GM18867 (cell line): ENCODE results near the gene DIS3L2.

ENCODE experiments used
- ATAC-seq: cut with Tn5 transposase; IDR thresholded peaks from one replicate; pipeline ENCODE4 v1.9.1; 2021; ENCODE audit warnings: mild to moderate bottlenecking, moderate library complexity; ENCODE audit not compliant: unreplicated experiment

DIS3L2 gene, protein sequence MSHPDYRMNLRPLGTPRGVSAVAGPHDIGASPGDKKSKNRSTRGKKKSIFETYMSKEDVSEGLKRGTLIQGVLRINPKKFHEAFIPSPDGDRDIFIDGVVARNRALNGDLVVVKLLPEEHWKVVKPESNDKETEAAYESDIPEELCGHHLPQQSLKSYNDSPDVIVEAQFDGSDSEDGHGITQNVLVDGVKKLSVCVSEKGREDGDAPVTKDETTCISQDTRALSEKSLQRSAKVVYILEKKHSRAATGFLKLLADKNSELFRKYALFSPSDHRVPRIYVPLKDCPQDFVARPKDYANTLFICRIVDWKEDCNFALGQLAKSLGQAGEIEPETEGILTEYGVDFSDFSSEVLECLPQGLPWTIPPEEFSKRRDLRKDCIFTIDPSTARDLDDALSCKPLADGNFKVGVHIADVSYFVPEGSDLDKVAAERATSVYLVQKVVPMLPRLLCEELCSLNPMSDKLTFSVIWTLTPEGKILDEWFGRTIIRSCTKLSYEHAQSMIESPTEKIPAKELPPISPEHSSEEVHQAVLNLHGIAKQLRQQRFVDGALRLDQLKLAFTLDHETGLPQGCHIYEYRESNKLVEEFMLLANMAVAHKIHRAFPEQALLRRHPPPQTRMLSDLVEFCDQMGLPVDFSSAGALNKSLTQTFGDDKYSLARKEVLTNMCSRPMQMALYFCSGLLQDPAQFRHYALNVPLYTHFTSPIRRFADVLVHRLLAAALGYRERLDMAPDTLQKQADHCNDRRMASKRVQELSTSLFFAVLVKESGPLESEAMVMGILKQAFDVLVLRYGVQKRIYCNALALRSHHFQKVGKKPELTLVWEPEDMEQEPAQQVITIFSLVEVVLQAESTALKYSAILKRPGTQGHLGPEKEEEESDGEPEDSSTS

DNA sequence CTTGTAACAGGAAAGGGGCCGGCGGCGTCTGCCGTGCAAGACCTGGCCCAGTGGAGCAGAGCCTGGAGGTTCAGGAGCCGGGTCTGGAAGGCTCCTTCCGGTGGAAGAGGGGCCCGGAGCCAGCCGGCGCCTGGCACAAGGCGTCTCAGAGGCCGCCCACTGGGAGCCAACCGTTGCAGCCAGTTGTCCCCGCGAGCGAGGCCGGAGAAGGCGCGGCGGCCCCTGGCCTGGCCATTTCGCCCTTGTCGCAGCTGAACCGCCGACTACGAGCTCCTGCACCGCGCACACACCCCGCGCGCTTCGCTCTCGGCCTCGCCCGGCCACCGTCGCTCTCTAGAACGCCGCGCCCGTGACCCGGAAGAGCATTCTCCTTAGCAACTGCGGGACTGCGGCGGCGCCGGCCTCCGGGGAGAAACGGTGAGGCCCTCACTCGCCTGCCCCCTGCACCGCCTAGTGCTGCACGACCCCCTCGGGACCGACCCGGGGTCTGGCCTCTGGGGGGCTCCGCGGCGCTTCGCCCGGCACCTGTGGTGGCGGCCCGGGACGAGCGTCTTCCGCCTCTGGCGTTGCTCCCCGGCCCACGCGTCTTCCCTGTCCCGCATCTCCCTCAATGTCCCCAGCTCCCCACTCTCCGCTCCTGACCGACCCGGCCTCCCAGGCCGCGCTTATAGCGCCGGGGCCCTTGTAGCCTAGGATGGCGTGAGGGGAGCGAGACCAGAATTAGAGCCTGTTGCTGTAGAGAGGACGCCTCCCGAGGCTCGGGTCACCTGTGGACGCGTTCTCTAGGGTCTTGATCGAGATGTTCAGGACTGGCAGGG is at the start of gene DIS3L2:
Gene DIS3L2, plus strand, starts transcription at position 365 of the 818 bp plus-strand sequence. CDS start 53,215 bp downstream, outside the sequence.
- peak; percentile 91 for ATAC-seq

DNA sequence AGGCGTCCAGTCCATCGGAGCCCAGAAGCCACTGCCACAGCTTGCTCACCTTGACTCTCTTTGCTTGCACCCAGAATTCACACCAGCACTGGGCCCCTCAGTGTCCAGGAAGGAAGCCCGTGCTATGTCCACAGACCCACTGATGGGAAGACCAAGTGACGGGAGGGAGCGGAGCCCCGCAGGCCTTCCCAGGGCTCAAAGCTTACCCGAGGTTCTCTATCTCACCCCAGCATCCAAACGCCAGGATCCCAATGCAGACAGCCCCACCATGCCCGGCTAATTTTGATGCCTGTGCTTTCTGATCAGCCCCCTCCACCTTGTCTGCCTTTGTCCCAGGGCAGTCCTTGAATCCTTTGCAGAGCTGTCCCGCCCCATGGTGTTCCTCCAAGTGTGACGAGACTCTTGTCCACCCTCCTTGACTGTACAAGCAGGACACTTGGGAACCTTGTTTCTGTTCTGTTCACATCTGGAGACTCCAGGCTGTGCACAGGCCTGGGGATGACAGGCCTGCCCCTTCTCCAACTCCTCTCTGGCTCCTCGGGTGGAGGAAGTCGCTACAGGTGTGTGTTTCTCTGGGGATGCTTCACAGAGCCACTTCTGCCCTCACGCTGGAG is 47.3 kb upstream of the DIS3L2 start:
- ATAC-seq, result no peak

DNA sequence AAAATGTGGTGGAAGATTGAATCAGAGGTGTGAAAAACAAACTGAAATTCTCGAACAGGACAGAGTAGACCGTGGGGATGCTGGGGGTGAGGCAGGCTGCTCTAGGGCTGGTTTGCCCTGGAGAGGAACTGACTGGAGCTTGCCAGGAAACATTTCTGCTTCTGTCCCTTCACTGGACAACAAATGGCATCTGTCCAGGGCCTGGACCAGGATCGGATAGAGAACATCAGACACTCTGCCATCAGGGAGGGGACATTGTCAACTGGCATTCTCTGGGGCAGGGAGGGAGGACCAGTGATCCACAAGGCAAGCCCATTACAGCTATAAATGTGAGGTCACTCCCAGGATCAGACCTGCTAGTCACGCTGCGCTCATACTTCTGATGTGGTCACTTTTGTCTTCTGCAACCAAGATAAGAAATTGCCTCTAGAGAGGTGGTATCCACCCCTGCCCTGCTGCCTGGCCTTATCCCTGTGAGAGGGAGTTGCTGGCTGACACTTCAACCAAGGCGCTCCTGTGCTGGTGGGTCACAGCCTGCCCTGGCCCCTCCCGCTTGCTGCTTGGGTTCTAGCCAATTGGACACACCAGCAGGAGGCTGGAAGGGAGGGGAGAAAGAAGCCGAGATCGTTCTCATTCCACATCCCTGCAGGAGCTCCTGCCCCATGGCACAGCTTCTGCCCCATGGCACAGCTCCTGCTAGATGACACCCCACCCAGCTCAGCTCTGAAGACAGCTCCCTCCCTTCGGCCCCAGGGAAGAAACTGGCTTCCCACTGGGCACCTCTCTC is 44.0 kb upstream of the DIS3L2 start:
- ATAC-seq, result no peak

DNA sequence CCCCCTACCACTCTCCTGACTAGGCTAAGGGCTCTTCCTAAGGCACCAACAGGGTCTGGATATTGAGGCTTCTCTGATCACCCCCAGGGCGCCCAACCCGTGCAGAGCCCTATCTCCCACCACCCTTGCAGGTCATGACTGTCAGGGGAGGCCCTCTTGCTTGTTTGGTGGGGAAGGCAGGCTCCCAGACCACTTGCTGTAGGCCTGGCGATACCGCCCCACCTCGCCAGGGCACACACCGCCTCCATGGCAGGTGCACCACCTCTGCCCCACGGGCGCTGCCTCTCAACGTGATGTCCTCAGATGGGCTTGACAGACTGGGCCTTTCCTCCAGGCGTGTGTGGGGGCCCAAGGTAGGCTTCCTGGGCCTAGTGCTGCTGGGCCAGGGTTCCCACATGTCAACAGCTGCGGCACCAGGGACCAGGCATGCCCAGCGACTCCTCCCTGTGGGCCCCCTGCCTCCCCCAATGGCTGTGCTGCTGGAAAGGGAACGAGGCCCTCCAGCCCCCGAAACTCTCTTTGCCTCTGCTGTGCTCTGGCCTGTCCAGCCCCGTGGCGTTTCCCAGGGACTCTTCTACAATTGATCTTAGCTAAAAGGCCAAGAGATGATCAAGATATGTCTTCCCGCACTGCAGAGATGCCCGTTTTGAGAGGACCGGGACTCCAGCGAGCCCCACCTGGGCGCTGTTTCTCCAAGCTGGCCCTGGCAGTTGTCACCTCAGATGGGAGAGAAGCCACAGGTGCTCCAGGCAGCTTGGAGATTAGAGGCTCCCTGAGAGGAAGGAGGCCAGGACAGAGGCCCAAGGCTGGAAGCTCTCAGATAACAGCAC is 42.8 kb upstream of the DIS3L2 start:
- ATAC-seq, result no peak

DNA sequence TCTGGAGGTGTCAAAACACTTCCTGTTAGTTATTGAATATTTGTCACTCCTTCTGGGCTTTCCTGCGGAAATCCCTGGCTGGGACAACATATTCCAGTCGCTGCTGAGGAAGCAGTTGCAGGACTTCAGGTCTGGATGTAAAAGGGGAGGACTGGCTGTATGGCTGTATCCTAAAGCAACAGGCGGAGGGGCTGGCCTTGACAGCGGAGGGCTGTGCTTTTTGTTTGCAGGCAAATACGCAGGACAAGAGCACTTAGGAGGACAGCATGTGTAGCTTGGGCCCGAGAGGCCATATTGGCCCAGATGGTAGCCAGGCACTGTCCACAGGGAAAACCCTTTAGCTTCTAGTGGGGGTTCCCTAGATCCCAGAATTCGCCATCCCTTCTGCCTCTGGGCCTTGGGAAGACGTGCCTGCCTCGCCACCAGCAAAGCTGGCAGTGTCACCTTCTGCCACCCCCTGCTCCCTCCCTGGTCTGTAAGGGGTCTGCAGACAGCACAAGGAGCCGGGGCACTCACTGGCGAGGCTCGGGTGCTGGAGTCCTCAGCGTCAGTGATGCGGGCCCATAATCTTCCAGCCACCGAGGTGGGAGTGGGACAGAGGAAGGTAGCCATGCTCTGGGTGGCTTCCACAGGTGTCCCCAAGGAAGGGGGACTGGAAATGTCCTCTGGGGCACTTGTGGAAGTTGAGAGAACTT is 42.0 kb upstream of the DIS3L2 start:
- no peak for ATAC-seq

DNA sequence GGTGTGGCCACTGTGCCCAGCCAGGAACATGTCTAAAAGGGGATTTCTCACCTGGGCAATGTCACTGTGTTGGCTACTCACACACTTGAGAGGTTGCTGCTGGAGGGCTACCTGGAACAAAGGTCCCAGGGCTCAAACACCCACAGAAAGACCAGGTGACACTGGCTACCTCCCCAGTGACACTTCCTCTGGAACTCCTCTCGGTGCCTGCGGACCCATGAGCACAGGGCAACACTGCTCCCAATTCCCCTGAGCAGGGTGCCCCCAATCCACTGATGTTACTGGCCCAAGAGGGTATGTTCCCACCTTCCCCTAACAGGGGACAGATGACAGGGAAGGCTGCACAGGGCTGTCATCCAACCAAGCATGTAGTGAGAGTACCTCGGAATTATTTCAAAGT is 41.1 kb upstream of the DIS3L2 start:
- no peak for ATAC-seq

DNA sequence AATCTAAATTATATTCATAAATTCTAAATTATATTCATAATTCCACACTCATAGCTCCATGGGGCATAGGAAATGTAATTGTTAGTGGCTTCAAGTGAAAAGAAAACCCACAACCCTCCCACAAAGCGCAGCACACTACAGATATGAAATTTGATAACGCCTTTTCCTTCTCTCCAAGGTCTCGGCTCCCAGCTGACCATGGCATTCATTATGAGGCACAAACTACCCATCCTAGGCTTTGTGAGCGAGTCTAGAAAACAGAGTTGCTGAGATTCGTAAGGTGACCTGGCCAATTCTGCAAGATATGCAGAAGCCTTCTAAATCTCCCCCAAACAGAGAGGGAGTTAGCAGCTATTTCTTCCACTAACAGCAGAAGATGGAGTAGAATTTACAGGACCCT is 40.7 kb upstream of the DIS3L2 start:
- ATAC-seq, result no peak

DNA sequence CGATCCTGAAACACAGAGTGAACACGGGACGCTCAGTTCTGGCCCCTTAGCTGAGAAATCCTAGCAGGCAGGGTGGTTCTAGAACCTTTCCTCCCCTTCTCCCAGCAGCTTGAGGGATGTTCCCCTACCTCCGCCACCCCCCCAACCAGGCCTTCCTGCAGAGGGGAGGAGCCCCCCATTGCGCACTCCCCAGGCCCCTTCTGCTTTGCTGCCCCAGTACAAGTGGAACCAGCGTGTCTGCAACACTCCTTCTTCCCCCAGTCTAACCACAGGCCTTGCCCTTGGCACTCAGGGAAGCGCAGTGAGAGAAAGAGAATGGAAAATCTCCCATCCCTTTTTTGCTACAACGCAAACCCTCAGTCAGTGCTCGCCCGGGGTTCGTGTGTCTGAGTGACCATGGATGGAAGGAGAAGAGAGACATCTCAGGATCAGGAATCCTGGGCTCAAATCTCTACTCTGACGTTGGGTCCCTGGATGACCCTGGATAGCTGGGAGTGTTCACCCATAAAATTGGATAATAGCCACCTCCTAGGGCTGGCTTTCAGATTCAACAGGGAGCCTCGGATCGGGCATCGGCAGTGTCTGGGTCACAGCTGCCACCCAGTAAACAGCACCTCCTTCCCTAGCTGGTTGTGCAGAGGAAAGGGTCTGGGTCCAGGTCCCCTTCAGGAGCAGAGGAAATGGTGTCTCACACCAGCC is 39.1 kb upstream of the DIS3L2 start:
- ATAC-seq, result no peak

DNA sequence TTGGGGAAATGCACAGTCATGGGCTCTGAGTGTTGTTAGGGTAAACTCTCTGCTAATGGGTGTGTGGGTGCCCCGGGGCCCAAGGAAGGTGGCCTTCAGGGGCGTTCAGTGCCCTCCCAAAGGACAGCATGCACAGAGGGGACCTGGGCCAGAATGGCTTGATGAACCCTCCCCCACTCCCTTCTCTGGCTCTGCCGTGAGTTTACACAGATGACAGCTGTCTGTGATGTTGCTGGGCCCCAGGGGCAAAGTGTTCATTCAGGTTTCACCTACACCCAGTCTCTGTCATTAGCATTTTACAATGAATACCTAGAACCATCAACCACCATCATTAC is 38.5 kb upstream of the DIS3L2 start:
- ATAC-seq, result no peak

DNA sequence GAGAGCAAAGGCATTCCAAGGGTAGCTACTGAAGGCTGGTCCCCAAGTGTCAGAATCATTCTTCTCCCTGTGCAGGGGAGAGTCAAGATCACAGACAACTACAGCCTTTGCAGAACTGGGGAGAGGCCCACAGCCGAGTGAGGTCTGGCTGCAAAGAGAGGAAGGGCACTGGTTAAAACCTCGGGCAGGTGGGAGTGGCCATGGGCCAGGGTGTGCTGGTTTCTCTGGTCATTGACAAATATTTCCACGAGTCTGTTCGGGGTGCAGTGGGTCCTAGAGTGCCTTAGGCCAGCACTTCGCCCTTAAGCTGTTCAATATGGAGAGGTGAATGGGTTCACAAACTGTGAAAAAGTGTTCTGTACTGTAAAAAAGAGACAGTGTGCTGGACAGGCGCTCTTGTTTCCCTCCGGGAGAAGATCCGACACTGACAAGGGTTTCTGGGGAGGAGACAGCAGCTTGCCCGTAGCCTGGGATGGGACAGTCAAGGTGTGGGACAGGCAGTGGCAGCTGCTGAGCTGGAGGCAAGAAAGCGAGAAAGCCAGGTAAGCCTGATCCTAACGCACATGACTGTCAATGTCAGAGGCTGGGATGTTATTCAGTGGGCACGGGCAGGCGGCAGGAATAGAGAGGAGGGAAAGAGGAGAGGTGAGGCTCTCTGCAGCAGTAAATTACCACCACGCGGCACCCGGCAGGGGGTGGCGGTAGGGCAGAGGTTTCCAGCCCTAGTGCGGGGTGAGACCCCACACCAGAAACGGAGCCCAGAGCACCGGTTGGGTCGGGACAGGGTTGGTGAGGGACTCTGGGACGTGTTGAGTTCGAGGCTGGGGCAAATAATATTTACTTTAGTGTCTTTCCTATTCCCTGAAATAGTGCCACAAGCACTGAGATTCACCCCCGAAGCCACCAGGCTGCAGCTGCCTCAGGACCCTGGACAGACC is 37.3 kb upstream of the DIS3L2 start:
- no peak for ATAC-seq

DNA sequence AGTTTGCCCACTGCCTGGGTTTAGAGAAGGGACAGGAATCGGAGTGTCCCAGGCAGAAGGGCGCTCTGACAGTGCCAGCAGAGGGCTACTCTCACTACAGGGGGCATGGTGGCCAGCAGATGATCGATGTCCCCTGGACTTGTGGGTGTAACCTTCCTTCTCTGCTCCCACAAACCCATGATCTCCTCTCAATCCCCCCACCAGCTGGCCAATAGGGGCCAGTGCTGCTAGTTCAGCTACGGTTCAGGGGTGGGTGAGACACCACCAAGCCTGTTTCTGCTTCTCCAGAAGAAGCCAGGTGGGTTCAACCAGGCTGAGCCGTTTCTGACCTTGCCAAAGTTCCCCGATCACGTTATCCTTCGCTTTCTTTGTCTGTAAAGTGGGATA is 36.6 kb upstream of the DIS3L2 start:
- no peak for ATAC-seq

DNA sequence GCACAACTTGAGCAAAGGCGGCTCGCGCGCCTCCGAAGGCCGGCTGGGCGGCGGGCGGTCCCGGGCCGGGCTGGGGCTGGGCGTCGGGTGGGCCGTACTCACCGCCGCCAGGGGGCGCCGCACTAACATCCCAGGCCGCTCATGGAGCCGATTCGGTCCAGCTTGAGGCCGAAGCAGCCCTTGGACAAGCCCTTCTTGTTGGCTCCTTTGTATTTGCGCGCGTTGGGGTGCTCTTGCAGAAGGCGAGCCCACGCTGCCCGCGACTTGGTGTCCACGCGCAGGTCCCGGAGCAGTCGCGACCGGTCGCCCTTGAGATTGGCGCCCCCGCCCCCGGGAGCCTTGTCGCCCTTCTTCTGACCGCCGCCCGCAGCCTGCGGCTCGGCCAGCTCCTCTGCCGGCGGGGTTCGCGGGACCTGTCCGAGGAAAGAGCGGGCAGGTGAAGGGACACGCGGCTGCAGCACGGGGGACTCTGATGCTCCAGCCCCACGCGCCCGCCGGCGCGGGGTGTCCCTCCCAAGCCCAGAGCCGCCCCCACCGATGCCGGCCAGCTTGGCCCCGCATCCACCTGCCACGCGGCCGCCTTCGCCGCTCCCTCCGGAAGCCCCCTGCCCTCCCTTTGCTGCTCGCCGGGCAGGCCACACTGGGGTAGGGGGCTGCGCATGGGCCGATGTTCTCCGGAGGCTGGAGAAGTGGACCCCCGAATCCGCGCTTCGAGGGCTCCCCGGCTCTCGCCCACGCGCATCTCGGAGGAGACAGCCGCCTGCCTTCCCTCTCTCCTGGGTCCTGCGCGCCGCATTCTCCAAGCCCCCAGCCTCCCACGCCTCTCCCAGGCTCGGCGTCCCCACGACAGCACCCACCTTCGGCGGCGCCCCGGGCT is 36.0 kb upstream of the DIS3L2 start:
- peak; percentile 58 for ATAC-seq

DNA sequence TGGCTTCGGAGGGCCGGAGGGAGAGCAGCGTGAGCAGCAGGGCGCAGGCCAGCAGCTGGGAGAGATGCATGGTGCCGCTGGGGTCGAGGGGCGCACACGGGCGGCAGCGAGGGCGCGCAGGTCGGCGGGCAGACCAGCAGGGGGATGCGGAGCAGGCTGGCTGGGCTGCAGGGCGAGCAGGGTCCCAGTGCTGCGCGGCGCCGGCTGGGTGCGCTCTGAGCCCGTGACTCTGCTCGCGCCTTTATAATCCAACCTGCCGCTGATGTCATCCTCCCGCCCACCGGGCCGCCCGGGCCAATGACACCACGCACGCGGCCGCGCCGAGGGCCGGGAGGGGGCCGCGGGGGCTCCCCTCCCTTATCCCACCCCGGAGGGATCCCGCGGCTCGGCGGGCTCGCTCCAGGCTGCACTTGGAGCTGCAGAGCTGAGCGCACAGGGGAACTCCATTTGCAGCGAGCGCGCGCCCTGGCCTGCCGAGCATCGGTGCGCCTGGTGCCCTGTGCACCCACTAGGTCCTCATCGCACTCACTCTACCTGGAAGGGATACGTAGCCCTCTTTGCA is 35.3 kb upstream of the DIS3L2 start, which contains the start of gene NPPC:
Gene NPPC, minus strand, starts transcription at position 217 of the 562 bp plus-strand sequence. Its CDS starts 147 bp downstream, at position 70.
- peak; percentile 46 for ATAC-seq

DNA sequence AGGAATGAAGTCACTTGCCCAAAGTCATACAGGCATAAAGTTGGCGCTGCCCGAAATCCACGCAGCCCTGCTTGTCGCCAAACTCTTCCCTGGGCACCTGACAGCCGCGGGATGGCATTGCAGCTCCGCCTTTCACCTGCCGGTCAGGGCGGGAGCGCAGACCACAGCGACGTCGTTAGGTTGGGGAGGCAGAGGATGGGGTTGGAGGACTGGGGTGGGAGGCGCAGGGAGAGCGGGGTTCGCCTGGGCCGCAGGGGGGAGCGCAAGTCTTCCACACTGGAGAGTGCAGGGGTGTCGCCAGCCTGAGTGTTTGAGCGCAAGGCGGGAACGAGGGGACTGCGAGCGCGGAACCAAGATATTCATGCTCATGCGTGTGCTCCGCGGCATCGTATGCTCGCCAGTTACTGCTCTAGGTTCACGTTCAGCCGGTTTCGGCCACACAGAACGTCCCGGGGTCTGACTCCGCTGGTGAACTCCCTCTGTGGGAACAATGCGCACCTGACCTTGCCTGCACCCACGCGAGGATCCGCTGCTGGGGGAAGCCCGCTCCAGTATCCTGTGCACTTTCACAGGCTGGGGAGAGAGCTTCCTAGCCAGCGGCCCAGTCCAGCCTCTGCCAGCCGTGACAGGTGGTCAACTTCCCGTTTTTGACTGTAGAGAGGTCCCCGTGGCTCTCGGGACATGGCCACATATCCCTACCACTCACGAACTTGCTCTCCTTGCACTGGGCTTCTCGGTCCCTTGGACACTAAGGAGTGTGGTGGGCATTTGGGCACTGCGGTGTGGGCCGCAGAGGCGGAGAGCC is 34.5 kb upstream of the DIS3L2 start:
- no peak for ATAC-seq

DNA sequence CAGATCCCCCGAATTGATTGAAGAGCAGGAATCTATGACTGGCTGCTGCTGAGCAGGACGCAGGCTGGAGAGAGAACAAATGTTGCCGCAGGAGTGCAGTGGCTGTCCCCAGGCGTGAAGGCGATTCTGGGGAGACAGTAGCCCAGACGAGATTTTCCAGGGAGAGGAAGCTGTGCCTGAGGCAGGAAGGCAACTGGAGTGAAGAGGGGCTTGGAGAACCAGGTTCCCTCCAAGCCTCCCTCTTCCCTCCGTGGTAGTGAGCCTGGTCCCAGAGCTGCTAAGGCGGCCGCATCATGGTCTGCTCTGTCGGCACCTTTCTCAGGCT is 34.0 kb upstream of the DIS3L2 start:
- ATAC-seq, result no peak
